ENCODE data around the gene TMSB4X.
A peak's percentile ranks its signal among the peaks of the same experiment; 100 is the strongest.
"Not testable (repeated sequence)": the region's sequence is repeated elsewhere in the genome, so short reads cannot be mapped to it uniquely, and the experiment has no call there.

The TMSB4X gene

GRCh38 chrX:12974305-12974795 lies 560 bp upstream of the TMSB4X start:
- DNase-seq (ENCODE audit: insufficient read length, low spot score) (no peak), FAIRE-seq (no peak)

DNA sequence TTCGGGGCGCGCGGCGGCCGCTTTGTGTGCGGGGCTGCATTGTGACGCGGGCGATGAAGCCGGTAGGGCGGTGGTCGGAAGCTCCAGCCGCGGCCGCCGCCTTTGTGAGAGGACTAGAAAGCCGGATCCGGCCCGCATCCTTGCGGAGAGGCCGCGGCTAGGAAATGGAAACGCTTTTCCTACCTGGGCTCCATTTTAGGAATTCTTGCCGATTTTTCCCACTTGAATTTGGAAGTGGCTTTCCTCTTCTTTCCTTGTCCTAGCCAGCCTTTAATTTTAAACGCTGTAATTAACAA lies 708 bp downstream of the TMSB4X start:
- peak; percentile 26 for FAIRE-seq
- no peak for DNase-seq (ENCODE audit: insufficient read length, low spot score)

DNA sequence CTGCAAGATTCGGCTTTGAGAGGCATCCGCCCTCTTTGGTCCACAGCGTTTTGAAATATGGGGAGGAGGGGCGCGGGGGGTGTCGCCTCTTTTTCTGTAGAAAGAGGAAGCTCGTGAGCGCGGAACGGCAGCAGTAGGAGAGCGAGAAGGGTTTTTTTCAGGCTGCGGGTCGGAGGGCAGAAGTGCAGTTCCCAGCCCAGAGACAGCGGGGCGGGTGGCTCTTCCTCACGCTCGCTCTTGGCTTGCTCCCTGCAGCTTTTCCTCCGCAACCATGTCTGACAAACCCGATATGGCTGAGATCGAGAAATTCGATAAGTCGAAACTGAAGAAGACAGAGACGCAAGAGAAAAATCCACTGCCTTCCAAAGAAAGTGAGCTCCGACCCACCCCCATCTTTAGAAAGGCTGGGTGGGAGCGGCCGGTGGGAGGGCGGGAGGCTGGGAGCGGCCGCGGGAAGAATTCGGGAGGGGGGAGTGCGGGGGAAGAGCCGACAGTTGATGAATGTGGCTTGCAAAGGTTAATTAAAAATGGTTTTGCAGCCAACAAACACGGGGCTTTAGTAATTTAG lies 1.2 kb downstream of the TMSB4X start:
- FAIRE-seq (peak; percentile 82), DNase-seq (ENCODE audit: insufficient read length, low spot score) (no peak)

- not testable (repeated sequence) for DNase-seq (ENCODE audit: insufficient read length, low spot score)
Measured at GRCh38 chrX:12976819-12977732, 2.2 kb downstream of the TMSB4X start.

GRCh38 chrX:12977761-12978204 lies 2.9 kb downstream of the TMSB4X start:
- FAIRE-seq = no peak

More at GRCh38 chrX:12976819-12977732, 2.2 kb downstream of the TMSB4X start:
- FAIRE-seq = not testable (repeated sequence)

GRCh38 chrX:12978205-12979025 lies 3.5 kb downstream of the TMSB4X start:
- FAIRE-seq = peak; percentile 97
- DNase-seq (ENCODE audit: insufficient read length, low spot score) = no peak

More at GRCh38 chrX:12977761-12978204, 2.9 kb downstream of the TMSB4X start:
- DNase-seq (ENCODE audit: insufficient read length, low spot score) = no peak

DNA sequence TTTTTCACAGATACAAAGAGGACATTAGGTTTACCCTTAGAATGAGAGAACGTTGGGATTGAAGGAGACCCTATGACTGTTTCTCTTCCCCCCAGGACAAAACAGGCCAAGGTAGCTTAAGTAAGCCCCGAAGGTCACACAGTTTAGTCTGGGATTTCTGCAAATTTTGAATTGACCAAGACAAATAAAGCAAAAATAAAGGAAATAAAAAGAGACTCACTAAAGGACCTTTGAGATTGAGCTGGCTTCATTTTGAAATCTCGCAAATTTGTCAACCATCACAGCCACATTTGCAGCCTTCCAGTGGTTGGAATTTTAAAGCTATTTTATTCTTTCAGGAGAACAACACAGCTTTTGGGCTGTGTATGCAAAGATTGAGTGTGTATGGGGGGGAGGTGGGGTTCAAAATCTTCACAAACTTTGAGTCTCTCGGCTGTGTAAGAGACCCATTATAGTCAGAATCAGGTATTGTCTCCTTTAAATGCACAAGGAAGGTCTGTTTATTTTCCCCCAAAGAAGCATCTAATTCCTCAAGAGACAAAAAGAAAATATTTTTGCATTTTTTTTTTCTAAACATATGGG lies 4.2 kb downstream of the TMSB4X start:
- DNase-seq (ENCODE audit: insufficient read length, low spot score) (no peak), FAIRE-seq (peak; percentile 86)

DNA sequence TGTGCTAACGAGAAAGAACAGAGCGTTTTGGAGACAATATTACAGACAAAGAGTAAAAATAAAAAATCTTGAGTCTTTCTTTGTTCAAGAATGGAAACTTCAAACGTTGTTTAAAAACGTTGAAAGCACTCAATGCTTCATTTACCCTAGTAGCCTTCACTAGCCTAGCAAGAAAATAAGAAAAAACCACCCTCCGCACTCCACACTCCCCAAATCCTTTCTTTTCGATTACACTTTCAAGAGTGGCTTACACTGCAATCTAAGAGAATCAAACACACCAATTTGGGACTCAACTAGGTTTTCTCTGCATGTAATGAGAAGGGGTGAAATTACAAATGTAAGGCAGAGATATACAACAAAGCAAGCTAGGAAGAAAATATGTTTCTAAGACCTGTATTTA lies 4.7 kb downstream of the TMSB4X start:
- FAIRE-seq (peak; percentile 71), DNase-seq (ENCODE audit: insufficient read length, low spot score) (no peak)

DNA sequence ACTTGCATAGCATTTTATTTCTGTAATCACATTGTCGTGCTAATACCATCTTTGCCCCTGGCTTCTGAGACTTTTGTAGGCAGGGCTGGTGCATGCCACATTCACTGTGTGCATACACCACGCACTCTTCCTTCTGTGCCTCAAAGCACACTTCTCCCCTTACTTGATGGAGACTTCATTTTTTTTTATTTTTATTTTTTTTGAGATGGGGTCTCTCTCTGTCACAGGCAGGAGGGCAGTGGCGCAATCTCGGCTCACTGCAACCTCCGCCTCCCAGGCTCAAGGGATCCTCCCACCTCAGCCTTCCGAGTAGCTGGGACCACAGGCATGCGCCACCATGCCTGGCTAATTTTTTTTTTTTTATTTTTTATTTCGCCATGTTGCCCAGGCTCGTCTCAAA lies 5.1 kb downstream of the TMSB4X start:
- peak; percentile 37 for FAIRE-seq
- DNase-seq (ENCODE audit: insufficient read length, low spot score) = not testable (repeated sequence)

DNA sequence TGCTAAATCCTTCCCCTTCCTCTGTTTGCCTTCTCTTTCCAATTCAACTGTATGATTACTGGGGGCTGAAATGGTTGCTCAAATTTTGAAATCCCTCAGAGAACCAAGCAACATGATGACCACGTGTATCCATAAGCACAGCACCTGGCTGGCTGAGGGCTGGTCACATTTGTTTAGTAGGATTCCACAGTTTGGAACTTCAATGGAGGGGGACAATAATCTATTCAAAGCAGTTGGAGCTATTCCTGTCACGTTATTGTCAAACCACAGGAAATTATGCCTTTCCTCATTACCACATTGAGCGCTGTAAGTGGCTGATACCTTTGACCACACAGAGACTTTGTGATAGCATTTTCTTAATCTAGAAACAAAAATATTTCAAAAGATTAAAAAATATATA lies 7.0 kb downstream of the TMSB4X start:
- FAIRE-seq (peak; percentile 67), DNase-seq (ENCODE audit: insufficient read length, low spot score) (no peak)

DNA sequence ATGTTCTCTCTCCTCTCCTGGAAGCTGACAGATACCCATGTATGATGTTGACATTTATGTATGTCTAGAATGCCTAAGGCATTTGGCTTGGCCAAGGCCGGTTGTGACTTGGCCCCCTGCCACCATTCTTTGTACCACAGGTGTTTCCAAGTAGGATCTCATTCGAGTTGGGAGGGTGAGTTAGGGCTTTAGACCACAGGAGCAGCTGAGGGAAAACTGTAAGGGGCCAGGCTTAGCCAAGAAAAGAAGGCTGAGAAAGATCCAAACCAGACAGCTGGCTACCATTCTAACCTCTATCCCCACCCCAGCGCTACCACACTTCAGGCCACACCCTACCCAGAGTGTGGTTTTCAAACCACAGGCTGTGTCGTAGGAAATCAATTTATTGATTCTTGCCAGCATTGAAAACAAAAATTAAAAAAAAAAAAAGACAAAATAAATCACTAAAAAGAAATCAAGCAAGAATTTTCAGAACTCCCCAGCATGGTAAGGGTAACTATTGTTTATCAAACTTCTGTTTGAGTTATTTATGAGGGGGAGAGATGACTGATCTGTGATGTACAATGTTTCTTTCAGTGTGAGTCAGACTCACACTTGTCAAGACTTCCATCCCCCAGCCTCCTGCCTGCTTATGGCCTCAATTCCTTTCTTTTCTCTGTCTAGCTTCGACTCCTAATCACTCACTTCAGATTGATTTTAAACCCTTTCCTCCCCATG lies 9.9 kb downstream of the TMSB4X start:
- FAIRE-seq (peak; percentile 90), DNase-seq (ENCODE audit: insufficient read length, low spot score) (no peak)

DNA sequence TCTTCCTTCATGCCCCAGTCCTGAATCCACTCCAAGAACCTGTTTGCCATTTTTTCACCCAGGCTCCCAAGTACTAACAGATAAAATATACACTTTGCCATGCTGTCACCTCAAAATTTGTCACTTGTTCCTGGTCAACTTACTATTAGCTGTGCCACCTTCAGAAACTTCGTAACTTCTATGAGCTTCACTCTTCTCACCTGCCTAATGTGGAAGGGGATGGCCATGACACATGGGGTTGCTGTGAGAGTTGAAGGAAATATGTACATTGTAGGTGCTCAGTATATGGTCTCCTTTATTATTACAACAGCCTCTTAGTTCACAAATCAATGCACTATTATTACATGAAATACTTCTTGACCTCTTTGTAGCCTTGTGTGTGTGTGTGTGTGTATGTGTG lies 10.4 kb downstream of the TMSB4X start:
- DNase-seq (ENCODE audit: insufficient read length, low spot score) = no peak
- FAIRE-seq = no peak

GRCh38 chrX:12986164-12986779 lies 11.4 kb downstream of the TMSB4X start:
- FAIRE-seq (peak; percentile 96), DNase-seq (ENCODE audit: insufficient read length, low spot score) (no peak)

DNA sequence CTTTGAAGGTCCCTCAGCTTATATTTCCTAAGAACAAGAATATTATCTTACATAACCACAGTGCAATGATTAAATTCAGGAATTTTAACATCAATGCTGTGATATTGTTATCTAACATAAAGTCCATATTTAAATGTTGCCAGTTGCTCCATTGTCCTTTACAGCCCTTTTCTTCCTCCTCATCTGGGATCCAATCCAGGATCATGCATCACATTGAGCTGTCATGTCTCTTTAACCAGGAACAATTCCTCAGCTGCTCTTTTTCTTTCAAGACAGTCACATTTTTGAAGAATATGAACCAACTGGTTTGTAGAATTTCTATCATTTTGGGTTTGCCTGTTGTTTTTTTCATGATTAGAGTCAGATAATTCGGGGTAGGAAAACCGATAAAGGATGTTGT lies 12.0 kb downstream of the TMSB4X start:
- DNase-seq (ENCODE audit: insufficient read length, low spot score) (no peak), FAIRE-seq (peak; percentile 48)

DNA sequence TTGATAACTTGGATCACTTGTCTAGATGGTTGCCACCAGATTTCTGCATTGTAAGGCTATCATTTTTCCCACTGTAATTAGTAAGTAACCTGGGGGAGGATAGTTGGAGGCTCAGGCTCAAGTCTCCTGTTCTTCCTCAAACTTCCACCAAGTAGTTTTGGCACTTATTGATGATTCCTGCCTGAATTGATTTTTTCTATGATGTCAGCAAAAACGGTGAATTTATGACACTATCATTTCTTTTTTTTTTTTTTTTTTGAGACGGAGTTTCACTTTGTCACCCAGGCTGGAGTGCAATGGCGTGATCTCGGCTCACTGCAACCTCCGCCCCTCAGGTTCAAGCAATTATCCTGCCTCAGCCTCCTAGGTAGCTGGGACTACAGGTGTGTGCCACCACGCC lies 12.4 kb downstream of the TMSB4X start:
- FAIRE-seq (no peak), DNase-seq (ENCODE audit: insufficient read length, low spot score) (no peak)

DNA sequence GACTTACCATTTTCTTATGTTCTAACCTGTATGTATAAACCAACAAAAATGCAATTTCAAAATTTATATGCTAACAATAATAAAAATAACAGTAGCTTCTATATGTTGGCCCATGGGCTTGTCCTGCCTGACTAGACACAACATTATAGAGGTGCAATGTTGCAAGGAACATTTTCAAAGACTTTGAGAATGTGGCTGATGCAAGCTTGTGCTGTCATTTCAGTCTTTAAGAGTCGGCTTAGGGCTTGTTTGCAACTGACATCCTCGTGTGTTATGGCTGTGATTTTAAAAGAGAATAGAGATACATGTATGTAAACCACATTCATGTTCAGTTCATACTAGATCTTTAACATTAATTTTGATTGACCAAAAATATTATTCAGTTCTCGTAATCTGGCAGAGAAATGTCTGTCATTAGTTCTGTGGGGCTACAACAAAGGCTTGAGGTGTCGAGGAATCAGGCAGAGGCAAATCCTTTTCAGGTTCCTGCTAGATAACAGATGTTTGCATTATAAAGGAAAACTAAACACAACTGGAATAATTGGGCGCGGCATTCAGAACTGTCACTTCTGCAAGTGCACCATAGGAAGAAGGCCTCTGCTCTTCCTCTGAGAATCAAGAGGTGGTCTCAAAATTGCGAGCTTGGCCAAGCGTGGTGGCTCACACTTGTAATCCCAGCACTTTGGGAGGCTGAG lies 13.1 kb downstream of the TMSB4X start:
- DNase-seq (ENCODE audit: insufficient read length, low spot score) = no peak
- peak; percentile 72 for FAIRE-seq

DNA sequence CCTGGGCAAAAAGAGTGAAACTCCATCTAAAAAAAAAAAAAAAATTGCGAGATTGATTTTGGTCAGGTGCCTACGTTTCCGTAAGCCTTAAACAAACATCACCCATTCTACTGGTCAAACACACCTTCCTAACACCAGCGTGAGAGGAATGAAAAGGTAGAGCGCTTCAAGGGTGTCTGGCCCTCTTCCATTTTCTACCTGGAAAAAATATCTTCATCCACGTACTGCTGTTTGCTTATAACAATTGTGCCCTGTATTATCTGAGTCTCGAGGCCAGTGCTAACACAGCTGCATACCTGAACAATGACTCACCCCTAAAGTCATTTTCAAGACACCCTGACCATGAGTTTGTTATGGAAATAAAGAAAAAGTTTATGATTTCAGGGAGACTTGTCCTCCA lies 13.9 kb downstream of the TMSB4X start:
- FAIRE-seq = peak; percentile 63
- DNase-seq (ENCODE audit: insufficient read length, low spot score) = no peak

GRCh38 chrX:12989461-12989860 lies 14.6 kb downstream of the TMSB4X start:
- no peak for DNase-seq (ENCODE audit: insufficient read length, low spot score)
- FAIRE-seq = peak; percentile 37

GRCh38 chrX:12991575-12991974 lies 16.7 kb downstream of the TMSB4X start:
- DNase-seq (ENCODE audit: insufficient read length, low spot score) (no peak), FAIRE-seq (no peak)

Data from GM19239 (cell line).